ENCODE results near the gene PER2.
A peak's percentile ranks its signal among the peaks of the same experiment; 100 is the strongest.

GRCh38 chr2:238256594-238257104, 31.8 kb downstream of the PER2 start:
- TF ChIP-seq CTCF (IDR thresholded peaks at IDR 0.05): peak; percentile 49 to 86
- peak in 1 of 3 donors; percentile 9 for TF ChIP-seq POLR2AphosphoS5 (IDR thresholded peaks at IDR 0.05)
